CD4-positive, alpha-beta T cell treated with Interleukin-15 for 4 hours (primary cell): ENCODE results near the gene B3GALT6.

Source experiments
- DNase-seq: peaks from one replicate; pipeline ENCODE4 v3.0.0-alpha.2; 2020; ENCODE audit warnings: low spot score

The B3GALT6 gene

GRCh38 chr1:1264026-1264425 is 32.0 kb downstream of the B3GALT6 start:
- DNase-seq = no peak

- DNase-seq = no peak
Observed at GRCh38 chr1:1264868-1265272, 32.8 kb downstream of the B3GALT6 start.

- DNase-seq = no peak
Observed at GRCh38 chr1:1267488-1268283, 35.6 kb downstream of the B3GALT6 start.

GRCh38 chr1:1268284-1268682 is 36.2 kb downstream of the B3GALT6 start:
- no peak for DNase-seq

- no peak for DNase-seq
Observed at GRCh38 chr1:1270813-1271212, 38.8 kb downstream of the B3GALT6 start.

- DNase-seq = no peak
Observed at GRCh38 chr1:1272341-1273208, 40.5 kb downstream of the B3GALT6 start.

GRCh38 chr1:1273209-1273511 is 41.1 kb downstream of the B3GALT6 start:
- no peak for DNase-seq

GRCh38 chr1:1273512-1274298 is 41.7 kb downstream of the B3GALT6 start, which contains the start of gene UBE2J2:
TSS of gene UBE2J2 (minus strand) at chr1:1273854. CDS start at chr1:1267992, 5,862 bp downstream.
- peak; percentile 91 for DNase-seq

GRCh38 chr1:1274299-1274930 is 42.4 kb downstream of the B3GALT6 start:
- DNase-seq = no peak

- no peak for DNase-seq
Observed at GRCh38 chr1:1274931-1275431, 42.9 kb downstream of the B3GALT6 start.

GRCh38 chr1:1275836-1276235 is 43.8 kb downstream of the B3GALT6 start:
- DNase-seq = no peak

GRCh38 chr1:1278620-1279019 is 46.6 kb downstream of the B3GALT6 start:
- DNase-seq = no peak

- no peak for DNase-seq
Observed at GRCh38 chr1:1279028-1279427, 47.0 kb downstream of the B3GALT6 start.

- no peak for DNase-seq
Observed at GRCh38 chr1:1280782-1281481, 48.9 kb downstream of the B3GALT6 start.

- no peak for DNase-seq
Observed at GRCh38 chr1:1281533-1282321, 49.7 kb downstream of the B3GALT6 start.

- no peak for DNase-seq
Observed at GRCh38 chr1:1282998-1283397, 51.0 kb downstream of the B3GALT6 start.

- no peak for DNase-seq
Observed at GRCh38 chr1:1283821-1284220, 51.8 kb downstream of the B3GALT6 start.
